ENCODE data around the gene PCP4L1. TPM values are rescaled to one million over a fixed set of nuclear protein-coding genes. Genes with fewer than 3 reads are reported as not detected.

Gene PCP4L1
- not detected for total RNA-seq
- 0.48 TPM for polyA plus RNA-seq (2013, experiment 1 of 2)
- polyA plus RNA-seq (2013, experiment 2 of 2) = 0.29 TPM
- total RNA-seq = 0 to 0.22 (median 0) reads per million in 172 experiments

- H3K36me3 Mint-ChIP-seq (ENCODE audit: low read depth) = peaks cover 15% of the 10 kb centered on the region
- ATAC-seq (ENCODE audit: poor library complexity) = peak; percentile 82
- H3K27me3 Mint-ChIP-seq = peaks cover 78% of the 10 kb centered on the region
- ChIA-PET POLR2A (interaction anchor here (0.7 kb wide), 1 partner anchor 56 kb away, joined by 3 read pairs; the partner anchor contains the start of gene SDHC), CTCF (no interaction called here)
- no peak for TF ChIP-seq CTCF (IDR thresholded peaks at IDR 0.05)
- peaks cover 5% of the 10 kb centered on the region for H3K4me1 Mint-ChIP-seq (ENCODE audit: low read depth)
- peaks cover 13 to 15% of the 10 kb centered on the region in 2 experiments for H3K9me3 ChIP-seq (ENCODE audit: control insufficient read depth in 1 of 2, insufficient read depth in 1 of 2, low read length in 2 of 2)
- no peak within 1 kb of the TSS for H3K27ac ChIP-seq (ENCODE audit: low read depth in 1 of 2, low read length in 2 of 2)
- peaks cover 6% of the 10 kb centered on the region for H3K9me3 Mint-ChIP-seq
- peak within 1 kb of the TSS; percentile 42 for H3K4me3 ChIP-seq (ENCODE audit: low read length)
- H3K4me1 ChIP-seq (ENCODE audit: insufficient read depth, low read length) = peaks cover 17% of the 10 kb centered on the region
- peaks cover 39 to 50% of the 10 kb centered on the region in 2 experiments for H3K27me3 ChIP-seq (ENCODE audit: control insufficient read depth in 1 of 2, insufficient read depth in 2 of 2, low read length in 2 of 2)
- H3K27ac Mint-ChIP-seq = no peak within 1 kb of the TSS
- intact Hi-C loops (cut with DNase I, micrococcal nuclease) = no loop called here
- H3K36me3 ChIP-seq (ENCODE audit: insufficient read depth, low read length) = no peaks in the 10 kb centered on the region
- DNase-seq = peak in 9 of 14 experiments; percentile 3 to 46 (median 13)
- peak within 1 kb of the TSS; percentile 68 for H3K4me3 Mint-ChIP-seq
Measured at GRCh38 chr1:161258439-161259344, at the start of gene PCP4L1. PCP4L1 (plus strand) TSS chr1:161258745; CDS start chr1:161258975, 230 bp downstream.

GRCh38 chr1:161209790-161210409, 48.6 kb upstream of the PCP4L1 start:
- Histone ChIP-seq H3K36me3 (ENCODE audit: insufficient read depth, low read length) (peaks cover 97% of the 10 kb centered on the region), H3K4me1 (ENCODE audit: insufficient read depth, low read length) (peaks cover 22% of the 10 kb centered on the region), H3K9me3 (ENCODE audit: control insufficient read depth in 1 of 2, insufficient read depth in 1 of 2, low read length in 2 of 2) (no peaks in the 10 kb centered on the region), H3K4me3 (ENCODE audit: low read length) (no peak overlapping the region), H3K27ac (ENCODE audit: low read depth in 1 of 2, low read length in 2 of 2) (no peak overlapping the region), H3K27me3 (ENCODE audit: control insufficient read depth in 1 of 2, insufficient read depth in 2 of 2, low read length in 2 of 2) (no peaks in the 10 kb centered on the region)
- H3K9me3 Mint-ChIP-seq = no peaks in the 10 kb centered on the region
- ChIA-PET POLR2A (interaction anchor here (1.6 to 2.4 kb wide), 3 partner anchors 8 to 28 kb away, joined by 5 to 20 read pairs (median 10); partner anchors contain the start of genes NDUFS2 and TOMM40L), CTCF (interaction anchor here (1.3 to 3.0 kb wide), 3 partner anchors 11 to 16 kb away, joined by 3 to 13 read pairs (median 4); partner anchors contain the start of genes APOA2 and TOMM40L)
- H3K4me3 Mint-ChIP-seq = no peak overlapping the region
- ATAC-seq (ENCODE audit: poor library complexity) = peak; percentile 98
- no peaks in the 10 kb centered on the region for H3K27me3 Mint-ChIP-seq
- peak; percentile 84 for TF ChIP-seq CTCF (IDR thresholded peaks at IDR 0.05)
- intact Hi-C loops (cut with DNase I, micrococcal nuclease) = loop anchor here (1.0 to 5.0 kb wide), 2 partner anchors 15 to 172 kb away; no protein-coding TSS in a partner anchor
- H3K27ac Mint-ChIP-seq = peak overlapping the region; percentile 12
- H3K36me3 Mint-ChIP-seq (ENCODE audit: low read depth) = peaks cover 90% of the 10 kb centered on the region
- peak; percentile 55 to 87 (median 66) for DNase-seq
- peaks cover 39% of the 10 kb centered on the region for H3K4me1 Mint-ChIP-seq (ENCODE audit: low read depth)

- no peak for TF ChIP-seq CTCF (IDR thresholded peaks at IDR 0.05)
- Mint-ChIP-seq H3K4me3 (no peak overlapping the region), H3K9me3 (no peaks in the 10 kb centered on the region), H3K36me3 (ENCODE audit: low read depth) (peaks cover 56% of the 10 kb centered on the region), H3K4me1 (ENCODE audit: low read depth) (peaks cover 51% of the 10 kb centered on the region), H3K27ac (no peak overlapping the region), H3K27me3 (no peaks in the 10 kb centered on the region)
- H3K4me3 ChIP-seq (ENCODE audit: low read length) = no peak overlapping the region
- ATAC-seq (ENCODE audit: poor library complexity) = no peak
- POLR2A ChIA-PET = no interaction called here
- CTCF ChIA-PET = no interaction called here
- peaks cover 44% of the 10 kb centered on the region for H3K4me1 ChIP-seq (ENCODE audit: insufficient read depth, low read length)
- H3K36me3 ChIP-seq (ENCODE audit: insufficient read depth, low read length) = peaks cover 54% of the 10 kb centered on the region
- intact Hi-C loops (cut with DNase I, micrococcal nuclease) = loop anchor here in 1 of 2 experiments (5.0 kb wide), 1 partner anchor 168 kb away; no protein-coding TSS in a partner anchor
- no peak overlapping the region for H3K27ac ChIP-seq (ENCODE audit: low read depth in 1 of 2, low read length in 2 of 2)
- DNase-seq = no peak
- H3K9me3 ChIP-seq (ENCODE audit: control insufficient read depth in 1 of 2, insufficient read depth in 1 of 2, low read length in 2 of 2) = no peaks in the 10 kb centered on the region
- no peaks in the 10 kb centered on the region for H3K27me3 ChIP-seq (ENCODE audit: control insufficient read depth in 1 of 2, insufficient read depth in 2 of 2, low read length in 2 of 2)
Measured at GRCh38 chr1:161214369-161214768, 44.2 kb upstream of the PCP4L1 start.
